ENCODE results near the gene NIT1. TPM values are rescaled to one million over a fixed set of nuclear protein-coding genes. Genes with fewer than 3 reads are reported as not detected.

NIT1 gene
- total and polyA plus RNA-seq, 9 of the 15 experiments (the other 6 are each of a cell fraction or from before 2014, with no cell fraction given): 18.4 to 76.0 (median 33.7) TPM

GRCh38 chr1:161132410-161133219, 14.7 kb downstream of the NIT1 start, which contains the start of gene DEDD (continued):
- TF ChIP-seq, protein P1, sequence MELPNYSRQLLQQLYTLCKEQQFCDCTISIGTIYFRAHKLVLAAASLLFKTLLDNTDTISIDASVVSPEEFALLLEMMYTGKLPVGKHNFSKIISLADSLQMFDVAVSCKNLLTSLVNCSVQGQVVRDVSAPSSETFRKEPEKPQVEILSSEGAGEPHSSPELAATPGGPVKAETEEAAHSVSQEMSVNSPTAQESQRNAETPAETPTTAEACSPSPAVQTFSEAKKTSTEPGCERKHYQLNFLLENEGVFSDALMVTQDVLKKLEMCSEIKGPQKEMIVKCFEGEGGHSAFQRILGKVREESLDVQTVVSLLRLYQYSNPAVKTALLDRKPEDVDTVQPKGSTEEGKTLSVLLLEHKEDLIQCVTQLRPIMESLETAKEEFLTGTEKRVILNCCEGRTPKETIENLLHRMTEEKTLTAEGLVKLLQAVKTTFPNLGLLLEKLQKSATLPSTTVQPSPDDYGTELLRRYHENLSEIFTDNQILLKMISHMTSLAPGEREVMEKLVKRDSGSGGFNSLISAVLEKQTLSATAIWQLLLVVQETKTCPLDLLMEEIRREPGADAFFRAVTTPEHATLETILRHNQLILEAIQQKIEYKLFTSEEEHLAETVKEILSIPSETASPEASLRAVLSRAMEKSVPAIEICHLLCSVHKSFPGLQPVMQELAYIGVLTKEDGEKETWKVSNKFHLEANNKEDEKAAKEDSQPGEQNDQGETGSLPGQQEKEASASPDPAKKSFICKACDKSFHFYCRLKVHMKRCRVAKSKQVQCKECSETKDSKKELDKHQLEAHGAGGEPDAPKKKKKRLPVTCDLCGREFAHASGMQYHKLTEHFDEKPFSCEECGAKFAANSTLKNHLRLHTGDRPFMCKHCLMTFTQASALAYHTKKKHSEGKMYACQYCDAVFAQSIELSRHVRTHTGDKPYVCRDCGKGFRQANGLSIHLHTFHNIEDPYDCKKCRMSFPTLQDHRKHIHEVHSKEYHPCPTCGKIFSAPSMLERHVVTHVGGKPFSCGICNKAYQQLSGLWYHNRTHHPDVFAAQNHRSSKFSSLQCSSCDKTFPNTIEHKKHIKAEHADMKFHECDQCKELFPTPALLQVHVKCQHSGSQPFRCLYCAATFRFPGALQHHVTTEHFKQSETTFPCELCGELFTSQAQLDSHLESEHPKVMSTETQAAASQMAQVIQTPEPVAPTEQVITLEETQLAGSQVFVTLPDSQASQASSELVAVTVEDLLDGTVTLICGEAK (IDR thresholded peaks at IDR 0.05): peak; percentile 82
- TF ChIP-seq, protein P1 (CRISPR knock-in tag; IDR thresholded peaks at IDR 0.05): no peak
- TF ChIP-seq ZNF217 (CRISPR knock-in tag; IDR thresholded peaks at IDR 0.05) (no peak), CHCHD3 (CRISPR knock-in tag; IDR thresholded peaks at IDR 0.05) (no peak), ZNF696 (CRISPR knock-in tag; conservative IDR thresholded peaks at IDR 0.05) (no peak), ZNF655 (CRISPR knock-in tag; IDR thresholded peaks at IDR 0.05) (no peak), SIX5 (IDR thresholded peaks at IDR 0.05; ENCODE audit: borderline replicate concordance in 1 of 2, insufficient read depth in 1 of 2, low read depth in 1 of 2, low read length in 2 of 2) (peak; percentile 66 to 75), RBM25 (IDR thresholded peaks at IDR 0.05; ENCODE audit: low read depth, low read length, severe bottlenecking) (no peak)
- TF ChIP-seq, protein P2, sequence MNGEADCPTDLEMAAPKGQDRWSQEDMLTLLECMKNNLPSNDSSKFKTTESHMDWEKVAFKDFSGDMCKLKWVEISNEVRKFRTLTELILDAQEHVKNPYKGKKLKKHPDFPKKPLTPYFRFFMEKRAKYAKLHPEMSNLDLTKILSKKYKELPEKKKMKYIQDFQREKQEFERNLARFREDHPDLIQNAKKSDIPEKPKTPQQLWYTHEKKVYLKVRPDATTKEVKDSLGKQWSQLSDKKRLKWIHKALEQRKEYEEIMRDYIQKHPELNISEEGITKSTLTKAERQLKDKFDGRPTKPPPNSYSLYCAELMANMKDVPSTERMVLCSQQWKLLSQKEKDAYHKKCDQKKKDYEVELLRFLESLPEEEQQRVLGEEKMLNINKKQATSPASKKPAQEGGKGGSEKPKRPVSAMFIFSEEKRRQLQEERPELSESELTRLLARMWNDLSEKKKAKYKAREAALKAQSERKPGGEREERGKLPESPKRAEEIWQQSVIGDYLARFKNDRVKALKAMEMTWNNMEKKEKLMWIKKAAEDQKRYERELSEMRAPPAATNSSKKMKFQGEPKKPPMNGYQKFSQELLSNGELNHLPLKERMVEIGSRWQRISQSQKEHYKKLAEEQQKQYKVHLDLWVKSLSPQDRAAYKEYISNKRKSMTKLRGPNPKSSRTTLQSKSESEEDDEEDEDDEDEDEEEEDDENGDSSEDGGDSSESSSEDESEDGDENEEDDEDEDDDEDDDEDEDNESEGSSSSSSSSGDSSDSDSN (IDR thresholded peaks at IDR 0.05; ENCODE audit: borderline replicate concordance in 1 of 2, low read depth in 2 of 2, low read length in 2 of 2): peak; percentile 15 to 26; a peak in 1 of 4 replicates

Data from K562 (cell line).